HG03103 (cell line): ENCODE data around the gene COX18.
A peak's percentile ranks its signal among the peaks of the same experiment; 100 is the strongest.

Source experiments
- ATAC-seq: cut with Tn5 transposase; IDR thresholded peaks from one replicate; pipeline ENCODE4 v1.9.1; 2021; ENCODE audit warnings: low read depth; ENCODE audit not compliant: unreplicated experiment

Gene COX18

DNA sequence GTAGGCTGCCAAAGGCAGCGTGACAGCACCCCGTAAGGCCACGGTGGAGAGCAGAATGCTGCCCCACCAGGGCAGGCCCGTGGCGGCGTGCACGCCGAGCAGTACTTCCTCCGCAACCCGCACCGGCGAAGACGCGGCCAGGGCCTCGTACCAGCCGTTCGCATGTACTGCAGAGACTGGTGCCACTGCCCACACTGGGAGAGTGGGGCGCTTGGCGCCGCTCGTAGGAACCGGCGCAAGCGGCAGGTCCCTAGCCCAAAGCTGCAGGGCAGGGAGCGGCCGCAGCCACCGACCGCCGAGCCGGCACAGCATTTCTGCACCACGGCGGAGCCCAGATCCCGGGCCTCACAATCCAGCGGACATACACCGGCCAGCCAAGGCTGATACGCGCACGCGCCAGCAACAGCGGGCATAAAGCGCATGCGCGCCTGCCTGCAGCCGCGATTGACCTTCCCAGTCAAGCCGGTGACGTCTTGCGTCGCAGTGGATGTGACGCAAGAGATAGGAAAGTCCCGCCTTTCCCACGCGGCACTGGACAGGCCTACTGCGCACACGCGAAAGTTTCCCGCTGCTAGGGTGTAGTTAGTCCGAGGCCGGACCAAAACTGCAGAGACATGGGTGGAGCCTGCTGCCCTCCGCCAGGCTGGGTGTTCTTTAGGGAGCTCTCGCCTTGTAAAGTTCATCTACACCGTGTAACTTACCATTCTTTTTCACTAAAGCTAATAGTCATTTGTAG lies at the start of gene COX18:
Gene COX18 (minus strand): TSS at position 379 of the 736 bp plus-strand sequence. CDS start 67 bp downstream, at position 312.
- ATAC-seq, result peak; percentile 81

DNA sequence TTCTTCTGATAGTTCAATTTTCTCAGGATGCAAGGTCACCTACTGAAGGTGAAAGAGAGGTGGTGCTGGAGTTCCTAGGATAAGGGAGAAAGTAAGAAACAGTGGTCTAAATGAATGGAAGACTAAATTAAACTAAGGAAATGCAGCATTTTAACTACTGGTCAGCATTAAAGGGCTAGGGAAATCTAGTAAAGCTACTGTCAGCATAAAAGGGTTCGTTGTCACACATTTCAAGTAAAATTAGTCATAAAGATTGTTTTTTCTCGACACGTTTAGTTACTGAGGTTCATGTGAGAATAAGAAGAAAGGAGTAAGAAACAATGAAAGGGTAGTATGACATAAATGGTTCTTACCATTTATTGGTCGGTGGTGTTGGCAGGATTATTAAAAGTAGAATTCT lies 40.0 kb upstream of the COX18 start:
- no peak for ATAC-seq

GRCh38 chr4:73104695-73105094 lies 35.2 kb upstream of the COX18 start:
- ATAC-seq, result no peak

- ATAC-seq, result no peak
Measured at GRCh38 chr4:73103799-73104503, 34.4 kb upstream of the COX18 start.

- ATAC-seq, result no peak
Measured at GRCh38 chr4:73099143-73099542, 29.6 kb upstream of the COX18 start.

DNA sequence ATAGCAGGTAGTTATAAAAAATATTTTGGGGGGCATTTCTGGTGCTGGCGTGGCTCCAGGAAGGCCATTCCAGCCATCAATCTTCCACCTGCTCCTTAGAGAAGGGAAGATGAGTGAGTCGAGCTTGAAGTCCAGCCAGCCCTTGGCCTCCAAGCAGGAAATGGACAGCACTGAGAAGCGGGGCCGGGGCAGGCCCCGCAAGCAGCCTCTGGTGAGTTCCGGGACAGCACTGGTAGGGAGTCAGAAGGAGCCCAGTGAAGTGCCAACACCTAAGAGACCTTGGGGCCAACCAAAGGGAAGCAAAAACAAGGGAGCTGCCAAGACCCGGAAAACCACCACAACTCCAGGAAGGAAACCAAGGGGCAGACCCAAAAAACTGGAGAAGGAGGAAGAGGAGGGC lies 29.2 kb upstream of the COX18 start:
- ATAC-seq, result no peak

GRCh38 chr4:73098016-73098415 lies 28.5 kb upstream of the COX18 start:
- ATAC-seq, result no peak

GRCh38 chr4:73092868-73093267 lies 23.4 kb upstream of the COX18 start:
- ATAC-seq, result no peak

GRCh38 chr4:73090738-73091137 lies 21.2 kb upstream of the COX18 start:
- no peak for ATAC-seq

DNA sequence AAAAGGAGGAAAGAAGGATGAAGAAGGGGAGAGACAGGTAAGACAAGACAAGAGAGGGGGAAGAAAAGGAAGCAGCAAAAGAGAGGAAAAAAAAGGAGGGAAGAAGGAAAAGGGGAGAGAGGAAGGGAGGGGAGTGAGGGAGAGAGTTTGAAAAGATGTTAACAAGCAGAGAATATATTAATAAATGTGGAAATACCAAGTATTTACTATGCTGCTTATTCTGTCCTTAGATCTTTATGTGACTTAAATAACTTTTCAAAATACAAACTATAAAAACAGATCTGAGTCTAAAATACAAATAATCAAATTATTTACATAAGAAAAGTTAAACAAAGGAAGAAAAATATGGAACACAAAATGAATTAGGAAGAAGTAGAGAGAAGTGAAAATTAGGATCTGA lies 18.4 kb upstream of the COX18 start:
- no peak for ATAC-seq

- ATAC-seq, result no peak
Measured at GRCh38 chr4:73086095-73086868, 16.8 kb upstream of the COX18 start.

- ATAC-seq, result no peak
Measured at GRCh38 chr4:73080789-73081188, 11.3 kb upstream of the COX18 start.

GRCh38 chr4:73075832-73076231 lies 6.3 kb upstream of the COX18 start:
- ATAC-seq, result no peak

GRCh38 chr4:73070074-73070390 lies 516 bp upstream of the COX18 start:
- ATAC-seq, result peak; percentile 7

DNA sequence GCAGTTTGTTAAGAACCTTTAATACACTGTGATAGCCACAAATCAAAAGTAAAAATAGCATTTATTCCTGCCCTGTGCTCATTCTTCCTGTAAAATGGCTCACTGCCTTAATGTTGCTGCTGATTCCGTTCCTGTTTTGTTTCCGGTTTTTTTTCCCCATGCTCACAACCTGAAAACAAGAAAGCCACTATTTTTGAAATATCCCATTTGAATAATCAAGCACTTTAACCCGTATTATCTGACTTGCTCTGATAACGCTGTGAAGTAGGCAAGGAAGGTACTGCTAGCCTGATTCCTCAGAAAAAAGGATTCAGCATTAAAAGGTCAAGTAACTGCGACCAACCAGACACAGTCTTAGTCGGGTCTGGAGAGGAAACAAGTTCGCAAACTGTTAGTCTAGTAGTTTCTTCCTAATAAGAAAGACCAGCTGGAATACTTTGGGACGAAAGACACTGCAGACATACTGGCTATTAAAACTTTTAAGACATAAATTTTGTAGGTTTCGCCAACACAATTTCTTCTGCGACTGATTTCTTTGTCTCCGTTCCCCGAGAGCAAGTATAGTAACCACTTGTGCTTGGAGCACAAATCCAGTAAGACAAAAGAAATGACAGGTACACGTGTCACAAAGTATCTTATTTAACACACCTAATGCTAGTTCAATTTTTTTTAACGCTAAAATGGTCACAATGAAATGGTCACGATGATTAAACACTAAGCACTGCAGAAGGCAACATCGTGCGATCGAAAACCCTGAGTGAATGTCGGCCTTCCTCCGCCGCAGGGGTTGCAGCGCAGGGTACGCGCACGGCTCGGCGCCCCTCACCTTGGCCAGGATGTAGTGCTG lies 802 bp downstream of the COX18 start:
- no peak for ATAC-seq

- no peak for ATAC-seq
Measured at GRCh38 chr4:73067971-73068394, 1.5 kb downstream of the COX18 start.

GRCh38 chr4:73066928-73067327 lies 2.6 kb downstream of the COX18 start:
- no peak for ATAC-seq

GRCh38 chr4:73066445-73066844 lies 3.1 kb downstream of the COX18 start:
- no peak for ATAC-seq

GRCh38 chr4:73064536-73064935 lies 5.0 kb downstream of the COX18 start:
- no peak for ATAC-seq

DNA sequence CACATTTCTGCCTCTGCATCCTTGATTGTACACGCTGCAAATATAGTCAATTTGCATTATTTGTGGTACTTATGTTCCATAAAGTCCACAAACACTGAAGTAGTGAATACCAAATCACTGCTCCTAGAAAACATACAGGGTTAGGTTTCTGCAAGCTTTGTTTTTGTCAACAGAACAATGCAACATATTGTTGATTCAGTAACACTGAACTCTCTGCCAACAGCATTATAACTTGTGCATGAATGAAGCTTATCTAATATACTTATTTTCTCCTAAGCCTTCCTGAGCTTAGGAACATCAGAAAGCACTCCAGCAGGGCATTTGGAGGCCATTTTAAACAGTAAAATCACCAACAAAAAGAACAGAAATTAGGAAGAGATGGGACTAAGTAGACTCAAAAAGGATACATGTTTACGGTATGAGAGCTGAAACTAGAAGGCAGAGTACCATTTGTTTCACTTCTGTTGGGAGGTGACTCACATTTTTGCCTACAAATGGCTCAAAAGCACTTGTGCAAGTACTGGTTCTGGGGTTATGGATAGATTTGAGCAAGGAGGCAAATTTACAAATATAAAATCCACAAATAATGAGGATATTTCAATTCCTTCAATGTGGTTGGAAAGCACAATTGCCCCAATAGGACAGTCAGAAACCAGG lies 14.1 kb downstream of the COX18 start:
- ATAC-seq, result peak; percentile 90
